Sigmoid colon (tissue), 7 donors: ENCODE measurements around the gene CEACAM4. TPM values are rescaled to one million over a fixed set of nuclear protein-coding genes. Genes with fewer than 3 reads are reported as not detected.
"Not testable (repeated sequence)": the region's sequence is repeated elsewhere in the genome, so short reads cannot be mapped to it uniquely, and the experiment has no call there.

ENCODE experiments used
- DNase-seq: peaks from one replicate; pipeline ENCODE4 v3.0.0-alpha.2; 2019
- H3K27ac ChIP-seq, 4 donors: fragments of 200-600 bp; sonication (generic); one replicate each; pipeline ENCODE4 v1.5.1; 2016 to 2019; ENCODE audit warnings: mild to moderate bottlenecking in 1 of 4
- H3K27me3 ChIP-seq, 3 donors: fragments of 200-600 bp; sonication (generic); one replicate each; pipeline ENCODE4 v1.5.1; 2019; ENCODE audit warnings: mild to moderate bottlenecking in 1 of 3
- H3K36me3 ChIP-seq, 4 donors: fragments of 200-600 bp; sonication (generic); one replicate each; pipeline ENCODE4 v1.5.1; 2016 to 2019
- H3K4me1 ChIP-seq, 4 donors: fragments of 200-600 bp; sonication (generic); one replicate each; pipeline ENCODE4 v1.5.1; 2017 to 2019
- H3K4me3 ChIP-seq, 4 donors: fragments of 200-600 bp; sonication (generic); one replicate each; pipeline ENCODE4 v1.5.1; 2017 to 2019; ENCODE audit warnings: mild to moderate bottlenecking in 2 of 4, moderate library complexity in 1 of 4
- H3K9me3 ChIP-seq, 4 donors: fragments of 200-600 bp in 3 of 4; sonication (generic) in 3 of 4; one replicate each; pipeline versions ENCODE4 v1.5.1 to v1.6.1; 2013 to 2019
- CTCF ChIP-seq, 4 experiments: fragments of 450-650 bp in 3 of 4; fragments of 200-600 bp in 1 of 4; IDR thresholded peaks; one replicate each; pipeline ENCODE4 v1.5.1; 2016 to 2019; ENCODE audit warnings: antibody characterized with exemption in 4 of 4, mild to moderate bottlenecking in 3 of 4, moderate library complexity in 2 of 4
- EP300 ChIP-seq, 4 donors: sonication (generic); formaldehyde crosslinking; IDR thresholded peaks; one replicate each; pipeline ENCODE4 v1.6.1; 2017; ENCODE audit warnings: antibody characterized with exemption in 4 of 4
- POLR2A ChIP-seq, 2 donors: fragments of 450-650 bp; IDR thresholded peaks; one replicate each; pipeline ENCODE4 v1.6.1; 2016; ENCODE audit warnings: antibody characterized with exemption in 2 of 2, mild to moderate bottlenecking in 2 of 2, moderate library complexity in 2 of 2
- POLR2AphosphoS5 ChIP-seq, 4 donors: sonication (generic); formaldehyde crosslinking; IDR thresholded peaks; one replicate each; pipeline ENCODE4 v1.6.1; 2017; ENCODE audit warnings: antibody characterized with exemption in 4 of 4
- WGBS, 2 donors: extraction: QIAGEN DNeasy Blood & Tissue Kit; methylation state at CpG; one replicate each; pipeline ENCODE4 v1.1.7; 2013; 5-methylcytosine and 5-hydroxymethylcytosine counted together
- intact Hi-C: fragments of 100-400 bp; cut with DNase I; formaldehyde crosslinking; loops from one replicate; pipeline ENCODE4 v1.15.1; 2023
- polyA plus RNA-seq, 3 donors: library from polyadenylated mRNA; stranded (reverse); fragments of 200-250 nt; gene quantifications; one replicate each; pipeline ENCODE4 v1.2.3, GENCODE V29; 2013
- total RNA-seq, 4 donors: library from RNA; depleted of rRNA; stranded (reverse); fragments of >200 nt; gene quantifications; one replicate each; pipeline ENCODE4 v1.1.0, GENCODE V29; 2016
- donor health status: healthy with polysubstance abuse.
- donor health status: Bipolar disorder and iron deficiency.
- donor health status: healthy.

The CEACAM4 gene
- total and polyA plus RNA-seq, 7 donors, result 1.6 to 3.6 (median 1.9) TPM; not detected in 4

GRCh38 chr19:41586064-41586463 lies 40.8 kb downstream of the CEACAM4 start:
- intact Hi-C loops, result no loop called here
- no peak overlapping the region for H3K4me3 ChIP-seq
- no peak for DNase-seq
- no peak overlapping the region for H3K27ac ChIP-seq
- H3K27me3 ChIP-seq, result peaks cover 0 to 10% (median 0%) of the 10 kb centered on the region in 3 donors
- no peaks in the 10 kb centered on the region for H3K36me3 ChIP-seq
- TF ChIP-seq POLR2A (IDR thresholded peaks at IDR 0.05) (no peak), CTCF (IDR thresholded peaks at IDR 0.05) (no peak), EP300 (IDR thresholded peaks at IDR 0.05) (no peak), POLR2AphosphoS5 (IDR thresholded peaks at IDR 0.05) (no peak)
- no peaks in the 10 kb centered on the region for H3K4me1 ChIP-seq
- H3K9me3 ChIP-seq, result peaks cover 0 to 2% (median 0%) of the 10 kb centered on the region in 4 donors

GRCh38 chr19:41584931-41585330 lies 41.9 kb downstream of the CEACAM4 start:
- TF ChIP-seq EP300 (IDR thresholded peaks at IDR 0.05) (no peak), CTCF (IDR thresholded peaks at IDR 0.05) (no peak), POLR2A (IDR thresholded peaks at IDR 0.05) (no peak), POLR2AphosphoS5 (IDR thresholded peaks at IDR 0.05) (no peak)
- DNase-seq, result no peak
- Histone ChIP-seq H3K27ac (no peak overlapping the region), H3K4me3 (no peak overlapping the region), H3K27me3 (peaks cover 0 to 13% (median 0%) of the 10 kb centered on the region in 3 donors), H3K36me3 (no peaks in the 10 kb centered on the region), H3K4me1 (no peaks in the 10 kb centered on the region), H3K9me3 (peaks cover 0 to 2% (median 0%) of the 10 kb centered on the region in 4 donors)
- 75 to 76% methylated on average over 1 of the region's 1 CpG for WGBS, 2 donors
- intact Hi-C loops, result no loop called here

- Histone ChIP-seq H3K4me3 (no peak overlapping the region), H3K9me3 (peaks cover 0 to 2% (median 0%) of the 10 kb centered on the region in 4 donors), H3K4me1 (no peaks in the 10 kb centered on the region), H3K36me3 (no peaks in the 10 kb centered on the region), H3K27me3 (peaks cover 0 to 13% (median 0%) of the 10 kb centered on the region in 3 donors), H3K27ac (no peak overlapping the region)
- no peak for DNase-seq
- WGBS, 2 donors, result 69 to 80% methylated on average over 6 of the region's 6 CpGs
- intact Hi-C loops, result no loop called here
- TF ChIP-seq EP300 (IDR thresholded peaks at IDR 0.05), result no peak
- TF ChIP-seq CTCF (IDR thresholded peaks at IDR 0.05), result no peak
- no peak for TF ChIP-seq POLR2AphosphoS5 (IDR thresholded peaks at IDR 0.05)
- no peak for TF ChIP-seq POLR2A (IDR thresholded peaks at IDR 0.05)
Measured at GRCh38 chr19:41584260-41584810, 42.5 kb downstream of the CEACAM4 start.

- H3K27ac ChIP-seq, intact Hi-C loops, DNase-seq, H3K27me3 ChIP-seq, H3K4me3 ChIP-seq, H3K4me1 ChIP-seq, H3K36me3 ChIP-seq, H3K9me3 ChIP-seq: not testable (repeated sequence)
- 94 to 97% methylated on average over 1 of the region's 1 CpG for WGBS, 2 donors
Measured at GRCh38 chr19:41582577-41583182, 44.2 kb downstream of the CEACAM4 start.

- WGBS, 2 donors, result 68 to 79% methylated on average over 4 of the region's 4 CpGs
- DNase-seq, H3K36me3 ChIP-seq, intact Hi-C loops, H3K27me3 ChIP-seq, H3K9me3 ChIP-seq, H3K4me3 ChIP-seq, H3K27ac ChIP-seq, H3K4me1 ChIP-seq: not testable (repeated sequence)
Measured at GRCh38 chr19:41581068-41581467, 45.8 kb downstream of the CEACAM4 start.

- no peaks in the 10 kb centered on the region for H3K36me3 ChIP-seq
- TF ChIP-seq POLR2A (IDR thresholded peaks at IDR 0.05), result no peak
- TF ChIP-seq CTCF (IDR thresholded peaks at IDR 0.05), result no peak
- no peak for TF ChIP-seq EP300 (IDR thresholded peaks at IDR 0.05)
- no peak for TF ChIP-seq POLR2AphosphoS5 (IDR thresholded peaks at IDR 0.05)
- no peak overlapping the region for H3K27ac ChIP-seq
- H3K4me1 ChIP-seq, result no peaks in the 10 kb centered on the region
- WGBS, 2 donors, result 56 to 83% methylated on average over 2 of the region's 2 CpGs
- no peak for DNase-seq
- intact Hi-C loops, result no loop called here
- H3K27me3 ChIP-seq, result peaks cover 0 to 6% (median 0%) of the 10 kb centered on the region in 3 donors
- H3K9me3 ChIP-seq, result peaks cover 0 to 4% (median 0%) of the 10 kb centered on the region in 4 donors
- H3K4me3 ChIP-seq, result no peak overlapping the region
Measured at GRCh38 chr19:41578886-41579285, 48.0 kb downstream of the CEACAM4 start.
